HUES64 (cell line): ENCODE measurements around the gene PPP2R5E.

Experiments
- H3K27ac ChIP-seq: 2 replicates; pipeline ENCODE4 v1.7.0; 2013; ENCODE audit warnings: low read depth, low read length, inconsistent platforms
- H3K27me3 ChIP-seq: 2 replicates; pipeline ENCODE4 v1.6.1; 2013; ENCODE audit warnings: mild to moderate bottlenecking, low read length; ENCODE audit not compliant: insufficient read depth
- H3K36me3 ChIP-seq: 2 replicates; pipeline ENCODE4 v1.6.1; 2013; ENCODE audit warnings: mild to moderate bottlenecking, low read length; ENCODE audit not compliant: insufficient read depth
- H3K4me1 ChIP-seq: 2 replicates; pipeline ENCODE4 v1.6.1; 2013; ENCODE audit warnings: mild to moderate bottlenecking, low read length, moderate library complexity; ENCODE audit not compliant: insufficient read depth
- H3K4me3 ChIP-seq: 2 replicates; pipeline ENCODE4 v1.5.1; 2013; ENCODE audit warnings: mild to moderate bottlenecking, low read length, moderate library complexity
- H3K9ac ChIP-seq: 2 replicates; pipeline ENCODE4 v1.6.1; 2013; ENCODE audit warnings: mild to moderate bottlenecking, low read depth, low read length
- H3K9me3 ChIP-seq: 2 replicates; pipeline ENCODE4 v1.6.1; 2013; ENCODE audit warnings: low read depth, low read length; ENCODE audit not compliant: insufficient read depth
- WGBS: fragments of 150-250, 120-280 bp; methylation state at CpG from one replicate; pipeline ENCODE4 v1.1.7; 2013; ENCODE audit warnings: missing lambda C conversion rate; 5-methylcytosine and 5-hydroxymethylcytosine counted together

Gene PPP2R5E

GRCh38 chr14:63432228-63432627, 110.9 kb downstream of the PPP2R5E start:
- Histone ChIP-seq H3K4me1 (peaks cover 25% of the 10 kb centered on the region), H3K4me3 (no peak overlapping the region), H3K27ac (no peak overlapping the region), H3K9ac (no peak overlapping the region), H3K27me3 (no peaks in the 10 kb centered on the region), H3K9me3 (no peaks in the 10 kb centered on the region), H3K36me3 (no peaks in the 10 kb centered on the region)
- 81% methylated on average over 5 of the region's 5 CpGs for WGBS

- Histone ChIP-seq H3K36me3 (no peaks in the 10 kb centered on the region), H3K4me3 (no peak overlapping the region), H3K4me1 (peaks cover 22% of the 10 kb centered on the region), H3K9ac (no peak overlapping the region), H3K9me3 (no peaks in the 10 kb centered on the region), H3K27ac (no peak overlapping the region), H3K27me3 (no peaks in the 10 kb centered on the region)
- WGBS, result 97% methylated on average over 2 of the region's 3 CpGs
These were observed 111.7 kb downstream of the PPP2R5E start for GRCh38 chr14:63431466-63431865.

GRCh38 chr14:63428486-63428885, 114.7 kb downstream of the PPP2R5E start:
- Histone ChIP-seq H3K9me3 (no peaks in the 10 kb centered on the region), H3K27me3 (no peaks in the 10 kb centered on the region), H3K27ac (no peak overlapping the region), H3K9ac (no peak overlapping the region), H3K36me3 (no peaks in the 10 kb centered on the region), H3K4me3 (no peak overlapping the region), H3K4me1 (peaks cover 12% of the 10 kb centered on the region)
- no CpG with 5 or more reads among the region's 1 CpG for WGBS

GRCh38 chr14:63426838-63427352, 116.3 kb downstream of the PPP2R5E start:
- no peak overlapping the region for H3K27ac ChIP-seq
- H3K4me1 ChIP-seq, result no peaks in the 10 kb centered on the region; the same call in 1 of the 2 replicates
- no peak overlapping the region for H3K4me3 ChIP-seq
- H3K27me3 ChIP-seq, result no peaks in the 10 kb centered on the region
- H3K9ac ChIP-seq, result no peak overlapping the region
- WGBS, result 80% methylated on average over 4 of the region's 6 CpGs
- H3K36me3 ChIP-seq, result peaks cover 2% of the 10 kb centered on the region
- no peaks in the 10 kb centered on the region for H3K9me3 ChIP-seq

GRCh38 chr14:63423889-63424288, 119.3 kb downstream of the PPP2R5E start:
- 94% methylated on average over 4 of the region's 4 CpGs for WGBS
- no peak overlapping the region for H3K27ac ChIP-seq
- H3K27me3 ChIP-seq, result no peaks in the 10 kb centered on the region

GRCh38 chr14:63423381-63423780, 119.8 kb downstream of the PPP2R5E start:
- no peaks in the 10 kb centered on the region for H3K9me3 ChIP-seq
- no peaks in the 10 kb centered on the region for H3K27me3 ChIP-seq
- H3K27ac ChIP-seq, result no peak overlapping the region
- H3K9ac ChIP-seq, result no peak overlapping the region
- H3K36me3 ChIP-seq, result peaks cover 27% of the 10 kb centered on the region
- 94% methylated on average over 2 of the region's 2 CpGs for WGBS
- no peak overlapping the region for H3K4me3 ChIP-seq
- H3K4me1 ChIP-seq, result no peaks in the 10 kb centered on the region; the same call in 1 of the 2 replicates

More at GRCh38 chr14:63423889-63424288, 119.3 kb downstream of the PPP2R5E start:
- H3K4me3 ChIP-seq, result no peak overlapping the region
- peaks cover 27% of the 10 kb centered on the region for H3K36me3 ChIP-seq
- H3K4me1 ChIP-seq, result no peaks in the 10 kb centered on the region; the same call in 1 of the 2 replicates
- no peaks in the 10 kb centered on the region for H3K9me3 ChIP-seq
- H3K9ac ChIP-seq, result no peak overlapping the region

- Histone ChIP-seq H3K4me3 (no peak overlapping the region), H3K27me3 (no peaks in the 10 kb centered on the region), H3K4me1 (no peaks in the 10 kb centered on the region), H3K9me3 (no peaks in the 10 kb centered on the region), H3K36me3 (peaks cover 27% of the 10 kb centered on the region), H3K9ac (no peak overlapping the region), H3K27ac (no peak overlapping the region)
- 91% methylated on average over 3 of the region's 3 CpGs for WGBS
These were observed 121.3 kb downstream of the PPP2R5E start for GRCh38 chr14:63421919-63422318.

- Histone ChIP-seq H3K9me3 (no peaks in the 10 kb centered on the region), H3K27ac (no peak overlapping the region), H3K27me3 (no peaks in the 10 kb centered on the region), H3K4me3 (no peak overlapping the region), H3K36me3 (peaks cover 27% of the 10 kb centered on the region), H3K4me1 (no peaks in the 10 kb centered on the region), H3K9ac (no peak overlapping the region)
- 96% methylated on average over 2 of the region's 2 CpGs for WGBS
These were observed 122.0 kb downstream of the PPP2R5E start for GRCh38 chr14:63421226-63421625.

- 91% methylated on average over 3 of the region's 3 CpGs for WGBS
- H3K4me3 ChIP-seq, result no peak overlapping the region
These were observed 125.2 kb downstream of the PPP2R5E start for GRCh38 chr14:63418020-63418419.

GRCh38 chr14:63413009-63413408, 130.2 kb downstream of the PPP2R5E start:
- Histone ChIP-seq H3K27ac (no peak overlapping the region), H3K27me3 (no peaks in the 10 kb centered on the region), H3K36me3 (peaks cover 17% of the 10 kb centered on the region; the same call in 1 of the 2 replicates), H3K9me3 (no peaks in the 10 kb centered on the region), H3K9ac (no peak overlapping the region), H3K4me1 (no peaks in the 10 kb centered on the region), H3K4me3 (no peak overlapping the region)
- WGBS, result 100% methylated on average over 1 of the region's 1 CpG

More at GRCh38 chr14:63418020-63418419, 125.2 kb downstream of the PPP2R5E start:
- Histone ChIP-seq H3K27me3 (no peaks in the 10 kb centered on the region), H3K9me3 (no peaks in the 10 kb centered on the region), H3K36me3 (peaks cover 34% of the 10 kb centered on the region), H3K4me1 (no peaks in the 10 kb centered on the region), H3K9ac (no peak overlapping the region), H3K27ac (no peak overlapping the region)

GRCh38 chr14:63406333-63406732, 136.8 kb downstream of the PPP2R5E start:
- WGBS, result 95% methylated on average over 9 of the region's 9 CpGs
- Histone ChIP-seq H3K27me3 (no peaks in the 10 kb centered on the region), H3K9me3 (no peaks in the 10 kb centered on the region)

GRCh38 chr14:63405715-63406114, 137.5 kb downstream of the PPP2R5E start:
- Histone ChIP-seq H3K4me1 (peaks cover 14% of the 10 kb centered on the region; the same call in 1 of the 2 replicates), H3K4me3 (no peak overlapping the region), H3K9me3 (no peaks in the 10 kb centered on the region), H3K36me3 (peaks cover 5% of the 10 kb centered on the region; the same call in 1 of the 2 replicates), H3K27ac (no peak overlapping the region), H3K27me3 (no peaks in the 10 kb centered on the region), H3K9ac (no peak overlapping the region)

More at GRCh38 chr14:63406333-63406732, 136.8 kb downstream of the PPP2R5E start:
- Histone ChIP-seq H3K4me1 (peaks cover 14% of the 10 kb centered on the region; the same call in 1 of the 2 replicates), H3K4me3 (no peak overlapping the region), H3K36me3 (peaks cover 5% of the 10 kb centered on the region; the same call in 1 of the 2 replicates), H3K9ac (no peak overlapping the region), H3K27ac (no peak overlapping the region)
